NCI-H2227 treated with DMSO at 0.1 percent for 48 hours (cell line): ENCODE data around the gene ALPK3.

Source experiments
- DNase-seq: peaks from one replicate; lab custom pipeline; 2025; lab: John Stamatoyannopoulos, UW

ALPK3 gene

GRCh38 chr15:84921121-84921520, 104.0 kb downstream of the ALPK3 start:
- no peak for DNase-seq

GRCh38 chr15:84922530-84922929, 105.4 kb downstream of the ALPK3 start:
- no peak for DNase-seq
